GM12891 (cell line): ENCODE results near the gene UBE2H.

Experiments
- POLR2A ChIP-seq: IDR thresholded peaks from 2 replicates; pipeline ENCODE4 v1.6.1; 2011; ENCODE audit warnings: low read depth, low read length, control low read depth
- POLR2AphosphoS5 ChIP-seq: IDR thresholded peaks from 2 replicates; pipeline ENCODE4 v1.6.1; 2011; ENCODE audit warnings: low read depth, low read length, control low read depth
- POU2F2 ChIP-seq: IDR thresholded peaks from 2 replicates; pipeline ENCODE4 v1.6.1; 2011; ENCODE audit warnings: low read depth, mild to moderate bottlenecking, control low read depth, low read length, moderate library complexity
- SPI1 ChIP-seq: IDR thresholded peaks from 2 replicates; pipeline ENCODE4 v1.6.1; 2011; ENCODE audit warnings: low read depth, low read length, control low read depth
- TAF1 ChIP-seq: IDR thresholded peaks from 2 replicates; pipeline ENCODE4 v1.6.1; 2011; ENCODE audit warnings: low read depth, low read length, control low read depth

DNA sequence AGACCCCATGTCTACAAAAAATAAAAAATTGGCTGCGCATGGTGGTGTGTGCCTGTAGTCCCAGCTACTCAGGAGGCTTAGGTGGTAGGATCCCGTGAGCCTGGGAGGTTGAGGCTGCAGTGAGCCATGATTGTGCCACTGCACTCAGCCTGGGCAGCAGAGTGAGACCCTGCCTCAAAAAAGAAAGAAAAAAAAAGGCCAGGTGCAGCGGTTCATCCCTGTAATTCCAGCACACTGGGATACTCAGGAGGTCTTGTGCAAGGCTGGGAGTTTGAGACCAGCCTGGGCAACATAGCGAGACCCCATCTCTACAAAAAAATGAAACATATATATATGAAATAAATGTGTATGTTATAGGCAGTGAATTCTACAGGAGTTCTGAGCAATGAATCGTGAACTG, 44.5 kb upstream of the UBE2H start:
- TF ChIP-seq POLR2A (no peak), TAF1 (no peak), POLR2AphosphoS5 (no peak), SPI1 (no peak), POU2F2 (no peak)
